Activated effector memory CD4-positive, alpha-beta T cell treated with Interleukin-2 at 50 U/mL for 16 hours (primary cell): Measurements from ENCODE around the gene PEX19.
"Not testable (repeated sequence)": the region's sequence is repeated elsewhere in the genome, so short reads cannot be mapped to it uniquely, and the experiment has no call there.

Experiments used
- DNase-seq: peaks from one replicate; pipeline ENCODE4 v3.0.0-alpha.2; 2020

PEX19 gene

GRCh38 chr1:160284782-160285344 lies at the start of gene PEX19:
TSS of gene PEX19 (minus strand) at chr1:160285133. CDS start at chr1:160285124, 9 bp downstream.
- peak; percentile 91 for DNase-seq

- no peak for DNase-seq
Measured at GRCh38 chr1:160332516-160332915, 47.6 kb upstream of the PEX19 start.

GRCh38 chr1:160330119-160330518 lies 45.2 kb upstream of the PEX19 start:
- no peak for DNase-seq

GRCh38 chr1:160328184-160328583 lies 43.3 kb upstream of the PEX19 start:
- no peak for DNase-seq

GRCh38 chr1:160326418-160326817 lies 41.5 kb upstream of the PEX19 start:
- DNase-seq: no peak

GRCh38 chr1:160325252-160325651 lies 40.3 kb upstream of the PEX19 start:
- no peak for DNase-seq

GRCh38 chr1:160322831-160323230 lies 37.9 kb upstream of the PEX19 start:
- no peak for DNase-seq

GRCh38 chr1:160315359-160315758 lies 30.4 kb upstream of the PEX19 start:
- DNase-seq: no peak

- DNase-seq: no peak
Measured at GRCh38 chr1:160309571-160309970, 24.6 kb upstream of the PEX19 start.

- no peak for DNase-seq
Measured at GRCh38 chr1:160309185-160309557, 24.2 kb upstream of the PEX19 start.

GRCh38 chr1:160308451-160309184 lies 23.7 kb upstream of the PEX19 start:
- no peak for DNase-seq

GRCh38 chr1:160307118-160307791 lies 22.3 kb upstream of the PEX19 start:
- DNase-seq: no peak

GRCh38 chr1:160300173-160300572 lies 15.2 kb upstream of the PEX19 start:
- no peak for DNase-seq

- no peak for DNase-seq
Measured at GRCh38 chr1:160296036-160296435, 11.1 kb upstream of the PEX19 start.

- no peak for DNase-seq
Measured at GRCh38 chr1:160293020-160293968, 8.4 kb upstream of the PEX19 start.

- peak; percentile 49 for DNase-seq
Measured at GRCh38 chr1:160291248-160292220, 6.6 kb upstream of the PEX19 start.

GRCh38 chr1:160287769-160288168 lies 2.8 kb upstream of the PEX19 start:
- DNase-seq: not testable (repeated sequence)

- DNase-seq: no peak
Measured at GRCh38 chr1:160285506-160285905, 573 bp upstream of the PEX19 start.

GRCh38 chr1:160284220-160284781 lies 632 bp downstream of the PEX19 start:
- no peak for DNase-seq

GRCh38 chr1:160282807-160283206 lies 2.1 kb downstream of the PEX19 start:
- DNase-seq: no peak

- DNase-seq: no peak
Measured at GRCh38 chr1:160277987-160278386, 6.9 kb downstream of the PEX19 start.
